Natural killer cell (primary cell): ENCODE data around the gene DUSP9. TPM values are rescaled to one million over a fixed set of nuclear protein-coding genes. Genes with fewer than 3 reads are reported as not detected.

Experiments used
- ATAC-seq, 3 donors: fragments of 150-1000 bp in 2 of 3; fragments of 200-7000 bp in 1 of 3; cut with Tn5 transposase; 1 replicate in 1 of 3; 2 replicates in 2 of 3; pipeline ENCODE4 v1.10.0; 2021; ENCODE audit warnings: mild to moderate bottlenecking in 2 of 3, moderate library complexity in 2 of 3
- DNase-seq, 2 donors: peaks; one replicate each; pipeline versions ENCODE4 v3.0.0 to v3.0.0-alpha.2; 2013 to 2021; ENCODE audit warnings: mixed read lengths in 1 of 2
- H3K27ac ChIP-seq: one replicate; pipeline ENCODE4 v1.5.1; 2013; ENCODE audit warnings: mild to moderate bottlenecking, low read length
- H3K27me3 ChIP-seq: one replicate; pipeline ENCODE4 v1.6.1; 2013; ENCODE audit warnings: low read length; ENCODE audit not compliant: control insufficient read depth, insufficient read depth
- H3K36me3 ChIP-seq: one replicate; pipeline ENCODE4 v1.6.1; 2013; ENCODE audit warnings: low read length; ENCODE audit not compliant: control insufficient read depth, insufficient read depth
- H3K4me1 ChIP-seq: one replicate; pipeline ENCODE4 v1.6.1; 2013; ENCODE audit warnings: low read length; ENCODE audit not compliant: control insufficient read depth, insufficient read depth
- H3K4me3 ChIP-seq: one replicate; pipeline ENCODE4 v1.5.1; 2013; ENCODE audit warnings: low read length
- H3K9me3 ChIP-seq: one replicate; pipeline ENCODE4 v1.6.1; 2013; ENCODE audit warnings: low read length; ENCODE audit not compliant: control insufficient read depth, insufficient read depth
- H3K27ac Mint-ChIP-seq, 2 donors: one replicate each; pipeline ENCODE4 v1.8.0; 2022; ENCODE audit warnings: mild to moderate bottlenecking in 2 of 2, mixed read lengths in 2 of 2, moderate library complexity in 1 of 2
- H3K27me3 Mint-ChIP-seq, 2 donors: one replicate each; pipeline ENCODE4 v1.8.0; 2022; ENCODE audit warnings: low read depth in 2 of 2, mixed read lengths in 2 of 2
- H3K36me3 Mint-ChIP-seq: one replicate; pipeline ENCODE4 v1.8.0; 2022; ENCODE audit warnings: mixed read lengths
- H3K4me1 Mint-ChIP-seq, 2 donors: one replicate each; pipeline ENCODE4 v1.8.0; 2022; ENCODE audit warnings: mixed read lengths in 2 of 2
- H3K4me3 Mint-ChIP-seq: one replicate; pipeline ENCODE4 v1.8.0; 2022; ENCODE audit warnings: mild to moderate bottlenecking, moderate library complexity, mixed read lengths
- H3K9me3 Mint-ChIP-seq, 2 donors: one replicate each; pipeline ENCODE4 v1.8.0; 2022; ENCODE audit warnings: mixed read lengths in 2 of 2
- WGBS: methylation state at CpG from one replicate; pipeline ENCODE4 v1.1.7; 2013; ENCODE audit warnings: missing lambda C conversion rate; ENCODE audit not compliant: insufficient coverage; 5-methylcytosine and 5-hydroxymethylcytosine counted together
- intact Hi-C: fragments of 100-400 bp; cut with micrococcal nuclease; formaldehyde crosslinking; loops from one replicate; pipeline ENCODE4 v1.14.2; 2022
- total RNA-seq, 4 donors: library from RNA; stranded (reverse); fragments of 120-200 nt in 1 of 4; gene quantifications; one replicate each; pipeline versions ENCODE4 v1.2.3 to v1.2.4, GENCODE V29; 2013 to 2022
- TF ChIP-seq, protein P1 (sequence below): fragments of 200-600 bp; IDR thresholded peaks from one replicate; pipeline ENCODE4 v1.8.0; 2022; ENCODE audit warnings: antibody characterized with exemption

Gene DUSP9
- total RNA-seq, 3 donors from 2014 or later (not counting 1 experiment from before 2014, with no cell fraction given): not detected

DNA sequence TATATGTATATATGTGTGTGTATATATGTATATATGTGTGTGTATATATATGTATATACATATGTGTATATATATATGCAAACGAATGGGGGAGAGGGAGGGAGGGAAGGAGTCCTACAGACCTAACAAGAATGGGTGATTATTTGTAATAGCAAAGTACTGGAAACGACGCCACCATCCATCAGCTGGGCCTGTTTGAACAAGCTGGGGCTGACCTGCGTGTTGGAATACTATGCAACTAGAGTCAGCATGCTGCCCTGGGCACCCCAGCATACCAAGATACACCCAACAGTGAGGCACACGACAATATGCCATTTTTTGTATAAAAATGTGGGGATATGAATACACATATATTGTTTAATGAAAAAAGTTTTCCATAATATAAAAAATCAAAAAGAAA lies 26.4 kb upstream of the DUSP9 start:
- H3K27me3 Mint-ChIP-seq: peaks cover 6 to 33% of the 10 kb centered on the region in 2 donors
- H3K4me1 Mint-ChIP-seq: no peaks in the 10 kb centered on the region
- Histone ChIP-seq H3K27me3 (no peaks in the 10 kb centered on the region), H3K9me3 (no peaks in the 10 kb centered on the region), H3K36me3 (no peaks in the 10 kb centered on the region), H3K27ac (no peak overlapping the region), H3K4me1 (no peaks in the 10 kb centered on the region), H3K4me3 (no peak overlapping the region)
- H3K36me3 Mint-ChIP-seq: no peaks in the 10 kb centered on the region
- no peaks in the 10 kb centered on the region for H3K9me3 Mint-ChIP-seq
- no peak overlapping the region for H3K27ac Mint-ChIP-seq
- WGBS: 93% methylated on average over 3 of the region's 5 CpGs
- ATAC-seq (no peak), DNase-seq (no peak)
- TF ChIP-seq, protein P1, sequence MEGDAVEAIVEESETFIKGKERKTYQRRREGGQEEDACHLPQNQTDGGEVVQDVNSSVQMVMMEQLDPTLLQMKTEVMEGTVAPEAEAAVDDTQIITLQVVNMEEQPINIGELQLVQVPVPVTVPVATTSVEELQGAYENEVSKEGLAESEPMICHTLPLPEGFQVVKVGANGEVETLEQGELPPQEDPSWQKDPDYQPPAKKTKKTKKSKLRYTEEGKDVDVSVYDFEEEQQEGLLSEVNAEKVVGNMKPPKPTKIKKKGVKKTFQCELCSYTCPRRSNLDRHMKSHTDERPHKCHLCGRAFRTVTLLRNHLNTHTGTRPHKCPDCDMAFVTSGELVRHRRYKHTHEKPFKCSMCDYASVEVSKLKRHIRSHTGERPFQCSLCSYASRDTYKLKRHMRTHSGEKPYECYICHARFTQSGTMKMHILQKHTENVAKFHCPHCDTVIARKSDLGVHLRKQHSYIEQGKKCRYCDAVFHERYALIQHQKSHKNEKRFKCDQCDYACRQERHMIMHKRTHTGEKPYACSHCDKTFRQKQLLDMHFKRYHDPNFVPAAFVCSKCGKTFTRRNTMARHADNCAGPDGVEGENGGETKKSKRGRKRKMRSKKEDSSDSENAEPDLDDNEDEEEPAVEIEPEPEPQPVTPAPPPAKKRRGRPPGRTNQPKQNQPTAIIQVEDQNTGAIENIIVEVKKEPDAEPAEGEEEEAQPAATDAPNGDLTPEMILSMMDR: no peak
- intact Hi-C loops: no loop called here
- H3K4me3 Mint-ChIP-seq: no peak overlapping the region

DNA sequence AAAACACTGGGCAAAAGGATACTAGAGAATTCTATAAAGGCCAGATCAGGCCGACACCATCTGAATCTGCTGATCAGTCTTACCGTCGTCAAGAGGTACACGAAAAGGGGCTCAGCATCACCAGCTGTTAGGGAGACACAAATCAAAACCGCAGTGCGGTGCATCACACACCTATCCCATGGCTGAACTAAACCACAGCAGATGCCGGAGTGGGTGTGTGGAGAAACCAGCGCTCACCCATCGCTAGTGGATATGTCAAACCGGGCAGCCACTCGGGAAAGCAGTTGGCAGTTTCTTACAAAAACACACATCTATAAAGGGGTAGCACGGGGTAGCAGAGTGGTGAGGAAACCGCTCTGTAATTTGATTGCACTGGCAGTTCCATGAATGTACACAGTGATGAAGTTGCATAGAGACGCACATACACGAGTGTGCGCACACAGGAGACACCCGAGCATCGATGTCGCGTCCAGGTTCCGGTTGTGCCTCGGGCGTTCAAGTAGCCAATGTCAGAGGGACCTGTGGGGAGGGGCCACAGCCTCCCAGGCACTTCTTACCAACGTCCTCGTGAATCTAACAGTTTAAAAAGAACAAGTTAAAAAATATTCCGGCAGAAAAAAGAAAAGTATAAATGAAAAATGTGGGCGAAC lies 24.9 kb upstream of the DUSP9 start:
- no peak overlapping the region for H3K27ac Mint-ChIP-seq
- Histone ChIP-seq H3K9me3 (no peaks in the 10 kb centered on the region), H3K27me3 (no peaks in the 10 kb centered on the region), H3K4me3 (no peak overlapping the region), H3K27ac (no peak overlapping the region), H3K4me1 (no peaks in the 10 kb centered on the region), H3K36me3 (no peaks in the 10 kb centered on the region)
- H3K4me1 Mint-ChIP-seq: no peaks in the 10 kb centered on the region
- peaks cover 6 to 26% of the 10 kb centered on the region in 2 donors for H3K27me3 Mint-ChIP-seq
- no peaks in the 10 kb centered on the region for H3K9me3 Mint-ChIP-seq
- WGBS: 91% methylated on average over 22 of the region's 27 CpGs
- H3K4me3 Mint-ChIP-seq: no peak overlapping the region
- no peaks in the 10 kb centered on the region for H3K36me3 Mint-ChIP-seq
- TF ChIP-seq, protein P1: no peak
- ATAC-seq (no peak), DNase-seq (no peak)
- intact Hi-C loops: no loop called here

DNA sequence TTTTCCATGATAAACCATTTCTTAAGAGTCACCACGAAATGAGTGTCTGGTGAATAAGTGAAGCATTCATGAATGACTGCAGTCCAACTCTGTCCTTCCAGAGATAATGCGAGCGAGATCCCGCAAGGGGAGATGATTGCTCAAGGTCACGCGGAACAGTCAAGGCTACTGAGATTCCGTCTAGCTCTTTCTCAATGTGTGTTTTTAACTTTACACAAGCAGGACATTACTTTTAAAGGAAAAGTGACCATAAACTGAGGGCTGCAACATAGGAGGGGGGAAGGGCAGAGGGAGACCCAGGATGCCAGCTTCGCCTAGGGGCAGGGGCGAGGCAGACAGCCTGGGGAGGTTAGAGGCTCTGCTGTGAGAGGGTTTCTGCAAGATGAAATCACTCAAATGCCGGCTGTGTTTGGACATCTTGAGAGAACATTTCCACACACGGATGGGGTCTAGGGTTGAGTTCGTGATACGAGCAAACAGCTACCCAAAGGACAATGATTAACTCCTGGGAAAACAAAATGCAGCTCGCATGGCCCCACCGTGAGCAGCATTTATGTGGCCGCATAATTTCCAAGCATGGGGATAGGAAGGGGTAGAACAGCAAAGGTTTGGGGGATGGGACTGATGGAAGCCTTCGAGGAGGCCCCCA lies 24.2 kb upstream of the DUSP9 start:
- H3K4me1 ChIP-seq: no peaks in the 10 kb centered on the region
- H3K27ac ChIP-seq: no peak overlapping the region
- Mint-ChIP-seq H3K4me3 (no peak overlapping the region), H3K36me3 (no peaks in the 10 kb centered on the region), H3K4me1 (no peaks in the 10 kb centered on the region), H3K9me3 (no peaks in the 10 kb centered on the region), H3K27ac (no peak overlapping the region), H3K27me3 (peaks cover 6 to 20% of the 10 kb centered on the region in 2 donors)
- TF ChIP-seq, protein P1: no peak
- WGBS: 84% methylated on average over 16 of the region's 17 CpGs
- no peak for DNase-seq
- H3K36me3 ChIP-seq: no peaks in the 10 kb centered on the region
- H3K9me3 ChIP-seq: no peaks in the 10 kb centered on the region
- intact Hi-C loops: no loop called here
- H3K27me3 ChIP-seq: no peaks in the 10 kb centered on the region
- ATAC-seq: no peak
- no peak overlapping the region for H3K4me3 ChIP-seq
